GM19452 (cell line): ENCODE measurements around the gene DOLPP1.
"Not testable (repeated sequence)": the region's sequence is repeated elsewhere in the genome, so short reads cannot be mapped to it uniquely, and the experiment has no call there.

Experiments
- ATAC-seq: cut with Tn5 transposase; IDR thresholded peaks from one replicate; pipeline ENCODE4 v1.9.1; 2021; ENCODE audit not compliant: unreplicated experiment

DOLPP1 gene

DNA sequence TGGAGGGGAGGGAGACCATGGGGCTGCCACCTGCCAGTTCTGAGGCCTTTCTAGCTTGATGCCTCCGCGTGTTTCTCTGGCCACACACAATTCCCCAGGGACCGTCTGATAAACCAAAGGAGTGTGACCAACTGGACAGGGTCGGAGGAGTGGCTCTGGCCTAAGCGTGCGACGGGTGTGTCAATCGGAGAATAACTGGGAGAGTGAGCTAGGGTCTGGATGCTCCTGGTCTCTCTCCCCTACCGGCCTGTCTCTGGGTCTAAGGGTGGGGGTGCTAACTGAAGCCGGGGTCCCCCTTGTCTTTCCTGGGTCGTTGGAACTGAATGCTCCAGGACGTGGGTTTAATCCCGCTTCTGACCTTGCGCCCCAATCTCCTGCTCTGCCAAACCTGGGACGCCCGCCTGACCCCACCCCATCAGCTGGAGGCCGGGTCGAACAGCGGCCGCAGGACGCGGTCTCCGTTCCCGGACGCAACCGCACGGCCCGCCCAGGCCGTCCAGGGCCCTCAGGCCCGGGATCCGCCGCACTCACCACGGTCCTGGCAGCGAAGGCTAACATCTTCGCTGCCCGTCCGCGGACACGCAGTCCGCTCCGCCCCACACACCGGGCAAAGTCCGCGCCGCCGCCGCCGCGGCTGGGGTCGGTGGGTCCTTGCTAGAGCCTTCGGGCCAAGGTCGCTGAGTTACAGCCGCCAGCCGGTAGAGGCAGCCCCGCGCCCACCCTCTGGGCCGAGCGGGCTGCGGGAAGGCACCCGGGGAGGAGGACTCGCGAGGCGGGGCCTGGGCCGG, 29.2 kb downstream of the DOLPP1 start:
- ATAC-seq, result peak; percentile 35

DNA sequence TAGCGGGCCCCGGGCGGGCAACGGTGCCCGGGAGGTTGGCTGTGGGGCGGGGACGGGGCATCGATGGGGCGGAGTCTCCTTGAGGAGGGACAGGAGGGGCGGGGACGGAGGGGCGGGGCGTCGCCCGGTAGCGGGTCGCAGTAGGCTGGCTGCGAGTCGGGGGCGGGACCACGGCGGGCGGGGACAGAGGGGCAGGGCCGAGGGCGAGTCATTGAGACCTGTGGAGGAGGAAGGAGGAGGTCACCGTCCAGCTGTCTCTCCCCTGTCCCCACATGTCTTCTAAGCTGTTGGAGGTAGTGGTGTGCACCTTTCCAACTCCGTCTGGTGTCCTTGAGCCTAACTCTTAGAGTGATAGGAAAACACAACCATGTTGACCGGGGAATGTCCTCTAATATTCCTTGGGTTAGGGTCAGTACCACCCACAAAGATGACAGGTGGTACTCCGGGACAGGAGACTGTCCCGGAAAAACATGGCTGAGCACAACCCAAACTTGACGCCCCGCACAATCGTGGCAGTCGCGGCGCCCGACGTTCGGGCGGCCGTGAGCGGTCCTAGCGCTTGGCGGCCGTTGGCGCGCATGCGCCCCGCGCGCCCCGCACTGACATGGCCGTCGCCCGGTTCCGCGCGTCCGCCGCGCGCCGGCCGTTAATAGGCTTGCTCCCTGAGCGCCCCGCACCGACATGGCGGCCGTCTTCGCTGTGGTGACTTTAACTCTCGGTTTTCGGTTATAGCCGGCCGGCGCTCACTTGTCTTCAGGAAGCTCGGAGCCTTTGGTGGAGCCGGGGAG, 30.0 kb downstream of the DOLPP1 start, which contains the start of the genes CRAT and PTPA:
Gene CRAT (minus strand): TSS at position 54 of the 788 bp plus-strand sequence. CDS start 284 bp downstream, outside the sequence.
Gene PTPA (plus strand): TSS at position 676 of the 788 bp plus-strand sequence. CDS start 186 bp downstream, outside the sequence.
- peak; percentile 87 for ATAC-seq

DNA sequence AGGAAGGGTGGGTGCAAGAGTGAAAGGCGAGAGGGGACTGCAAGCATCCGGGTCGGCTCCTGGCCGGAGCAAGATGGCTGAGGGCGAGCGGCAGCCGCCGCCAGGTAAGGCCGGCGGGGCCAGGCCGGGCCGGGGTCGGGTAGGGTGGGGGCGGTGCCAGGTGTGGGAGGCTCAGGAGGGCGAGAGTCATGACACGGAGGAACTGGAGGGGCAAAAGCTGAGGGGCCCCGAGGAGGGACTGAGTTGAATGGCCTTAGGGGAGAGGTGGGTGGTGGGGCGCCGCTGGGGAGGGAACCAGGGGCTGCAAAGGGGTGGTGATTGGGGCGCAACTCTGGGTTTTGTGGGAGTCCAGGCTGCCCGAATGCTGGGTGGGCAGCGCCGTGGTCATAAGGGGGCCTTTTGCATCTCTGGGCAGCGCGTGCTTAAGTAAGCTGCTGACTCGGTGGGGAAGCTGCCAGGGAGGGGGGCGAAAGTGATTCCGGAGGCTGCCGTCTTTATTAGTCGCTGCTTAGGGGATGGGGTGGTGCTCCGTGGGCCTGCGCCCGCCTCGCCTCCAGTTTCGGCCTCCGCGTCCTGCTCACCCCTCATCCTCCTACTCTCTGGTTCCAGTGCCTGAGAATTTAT, 30.7 kb downstream of the DOLPP1 start:
- ATAC-seq, result peak; percentile 35

DNA sequence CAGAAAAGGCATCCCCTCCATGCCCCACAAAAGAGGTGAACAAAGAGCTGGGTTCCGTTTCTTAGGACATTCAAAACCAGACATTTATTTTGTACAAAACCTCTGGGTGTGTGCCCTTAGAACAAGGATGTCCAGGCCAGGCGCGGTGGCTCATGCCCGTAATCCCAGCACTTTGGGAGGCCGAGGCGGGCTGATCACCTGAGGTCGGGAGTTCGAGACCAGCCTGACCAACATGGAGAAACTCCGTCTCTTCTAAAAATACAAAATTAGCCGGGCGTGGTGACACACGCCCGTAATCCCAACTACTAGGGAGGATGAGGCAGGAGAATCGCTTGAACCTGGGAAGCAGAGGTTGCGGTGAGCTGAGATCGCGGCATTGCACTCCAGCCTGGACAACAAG, 31.6 kb downstream of the DOLPP1 start:
- ATAC-seq, result not testable (repeated sequence)

DNA sequence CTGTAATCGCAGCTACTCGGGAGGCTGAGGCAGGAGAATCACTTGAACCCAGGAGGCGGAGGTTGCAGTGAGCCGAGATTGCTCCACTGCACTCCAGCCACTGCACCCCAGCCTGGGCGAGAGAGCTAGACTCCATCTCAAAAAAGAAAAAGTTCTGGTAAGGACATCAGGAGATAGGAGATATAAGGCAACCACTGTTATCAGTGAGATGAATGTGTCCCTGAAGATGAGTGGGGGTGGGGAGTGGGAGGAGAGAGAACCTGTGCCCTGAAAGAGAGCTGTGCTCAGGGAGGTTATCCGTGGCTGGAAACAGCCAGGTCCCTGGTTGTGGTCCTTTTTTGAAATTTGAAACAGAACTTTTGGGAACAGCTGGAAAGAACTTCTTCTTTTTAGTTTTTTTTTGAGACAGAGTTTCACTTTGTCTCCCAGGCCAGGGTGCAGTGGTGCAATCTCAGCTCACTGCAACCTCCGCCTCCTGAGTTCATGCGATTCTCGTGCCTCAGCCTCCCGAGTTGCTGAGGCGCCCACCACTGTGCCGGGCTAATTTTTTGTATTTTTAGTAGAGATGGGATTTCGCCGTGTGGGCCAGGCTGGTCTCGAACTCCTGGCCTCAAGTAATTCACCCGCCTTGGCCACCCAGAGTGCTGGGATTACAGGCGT, 32.9 kb downstream of the DOLPP1 start:
- no peak for ATAC-seq

DNA sequence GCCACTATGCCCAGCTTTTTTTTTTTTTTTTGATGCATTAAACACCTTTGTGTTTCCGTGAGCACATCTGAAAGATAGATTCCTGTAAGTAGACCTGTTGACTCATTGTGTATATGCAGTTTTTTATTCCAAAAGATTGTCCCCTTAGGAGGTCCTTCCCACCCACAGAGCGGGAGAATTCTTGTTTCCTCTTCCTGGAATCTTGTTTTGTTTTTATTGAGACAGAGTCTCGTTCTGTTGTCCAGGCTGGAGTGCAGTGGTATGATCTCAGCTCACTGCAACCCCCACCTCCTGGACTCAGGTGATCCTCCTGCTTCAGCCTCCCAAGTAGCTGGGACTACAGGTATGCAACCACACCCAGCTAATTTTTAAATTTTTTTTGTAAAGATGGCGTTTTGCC, 37.9 kb downstream of the DOLPP1 start:
- ATAC-seq, result no peak

DNA sequence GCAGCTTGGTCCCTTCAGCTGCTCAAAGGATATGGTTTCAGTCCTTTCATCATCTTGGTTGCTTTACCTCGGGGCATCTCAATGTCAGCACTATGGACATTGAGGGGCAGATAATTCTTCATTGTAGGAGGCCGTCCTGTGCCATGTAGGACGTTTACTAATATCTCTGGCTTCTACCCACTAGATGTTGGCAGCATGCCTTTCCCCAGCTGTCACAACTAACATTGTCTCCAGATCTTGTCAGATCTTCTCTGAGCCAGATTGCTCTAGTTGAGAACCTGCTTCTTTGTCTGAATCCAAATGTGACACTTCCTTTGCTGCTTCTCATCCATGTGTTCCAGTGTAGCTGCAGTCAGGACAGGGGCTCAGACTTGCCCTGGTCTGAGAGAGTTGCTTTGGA, 40.6 kb downstream of the DOLPP1 start:
- no peak for ATAC-seq

DNA sequence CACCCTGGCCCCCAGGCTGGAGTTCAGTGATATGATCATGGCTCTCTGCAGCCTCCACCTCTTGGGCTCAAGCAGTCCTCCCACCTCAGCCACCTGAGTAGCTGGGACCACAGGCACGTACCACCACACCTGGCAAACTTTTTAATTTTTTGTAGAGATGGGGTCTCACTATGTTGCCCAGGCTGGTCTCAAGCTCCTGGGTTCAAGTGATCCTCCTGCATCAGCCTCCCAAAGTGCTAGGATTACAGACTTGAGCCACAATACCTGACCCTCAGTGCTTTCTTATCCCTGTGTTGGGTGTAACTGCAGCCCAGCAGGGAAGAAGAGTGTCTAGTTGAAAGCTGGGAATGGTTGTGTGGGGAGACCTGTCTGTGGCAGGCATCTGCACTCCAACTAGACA, 41.2 kb downstream of the DOLPP1 start:
- ATAC-seq, result no peak

DNA sequence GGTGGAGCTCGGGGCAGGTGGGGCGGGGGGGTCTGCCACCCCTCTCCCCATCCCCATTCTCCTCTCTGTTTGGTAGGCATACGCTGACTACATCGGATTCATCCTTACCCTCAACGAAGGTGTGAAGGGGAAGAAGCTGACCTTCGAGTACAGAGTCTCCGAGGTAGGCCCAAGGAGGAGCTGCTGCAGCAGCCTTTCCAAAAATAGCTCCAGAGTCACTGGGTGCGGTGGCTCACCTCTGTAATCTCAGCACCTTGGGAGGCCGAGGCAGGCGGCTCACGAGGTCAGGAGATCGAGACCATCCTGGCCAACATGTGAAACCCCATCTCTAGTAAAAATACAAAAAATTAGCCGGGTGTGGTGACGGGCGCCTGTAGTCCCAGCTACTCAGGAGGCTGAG, 42.1 kb downstream of the DOLPP1 start:
- not testable (repeated sequence) for ATAC-seq

DNA sequence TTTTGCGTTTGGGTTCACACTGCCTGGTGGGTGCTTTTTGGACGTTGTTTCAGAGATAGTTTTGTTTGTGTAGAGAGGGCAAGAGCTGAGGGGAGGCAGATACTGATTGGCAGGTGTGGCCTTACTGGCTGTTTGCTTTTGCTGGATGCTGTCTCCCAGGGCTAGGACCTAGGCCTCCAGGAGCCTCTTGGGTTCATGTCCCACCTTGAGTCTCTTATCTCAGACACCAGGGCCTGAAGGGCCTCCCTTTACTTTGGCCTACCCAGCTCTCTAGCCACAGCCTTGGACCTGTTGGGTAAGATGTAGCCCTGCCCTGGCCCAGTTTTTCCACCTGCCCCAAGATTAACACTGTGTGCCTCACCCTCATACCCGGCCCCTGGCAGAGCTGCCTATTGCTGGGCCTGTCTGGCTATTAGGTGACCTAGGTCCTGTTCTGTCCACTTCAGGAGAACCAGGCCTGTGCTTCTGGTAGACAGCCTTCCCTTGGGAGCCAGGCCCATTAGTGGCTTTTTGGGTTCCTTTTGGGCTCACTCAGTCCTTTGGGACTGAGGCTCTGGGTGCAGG, 43.7 kb downstream of the DOLPP1 start:
- ATAC-seq, result no peak

DNA sequence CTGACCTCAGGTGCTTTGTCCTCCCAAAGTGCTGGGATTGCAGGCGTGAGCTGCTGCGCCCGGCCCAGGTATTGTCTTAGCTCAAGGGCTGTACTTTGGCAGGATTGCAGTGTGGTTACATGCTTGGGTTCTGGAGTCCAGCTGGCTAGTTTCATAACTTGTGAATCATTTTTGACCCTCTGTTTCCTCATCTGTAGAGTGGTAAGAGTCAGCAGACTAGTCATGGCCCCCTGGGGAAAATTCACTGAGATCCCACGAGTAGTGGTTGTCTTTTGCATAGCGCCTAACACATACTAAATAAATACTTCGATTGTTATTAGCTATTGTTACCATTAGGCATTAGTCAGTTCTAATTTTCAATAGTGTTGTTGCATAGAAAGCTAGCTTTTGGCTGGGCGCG, 44.6 kb downstream of the DOLPP1 start:
- ATAC-seq, result no peak

DNA sequence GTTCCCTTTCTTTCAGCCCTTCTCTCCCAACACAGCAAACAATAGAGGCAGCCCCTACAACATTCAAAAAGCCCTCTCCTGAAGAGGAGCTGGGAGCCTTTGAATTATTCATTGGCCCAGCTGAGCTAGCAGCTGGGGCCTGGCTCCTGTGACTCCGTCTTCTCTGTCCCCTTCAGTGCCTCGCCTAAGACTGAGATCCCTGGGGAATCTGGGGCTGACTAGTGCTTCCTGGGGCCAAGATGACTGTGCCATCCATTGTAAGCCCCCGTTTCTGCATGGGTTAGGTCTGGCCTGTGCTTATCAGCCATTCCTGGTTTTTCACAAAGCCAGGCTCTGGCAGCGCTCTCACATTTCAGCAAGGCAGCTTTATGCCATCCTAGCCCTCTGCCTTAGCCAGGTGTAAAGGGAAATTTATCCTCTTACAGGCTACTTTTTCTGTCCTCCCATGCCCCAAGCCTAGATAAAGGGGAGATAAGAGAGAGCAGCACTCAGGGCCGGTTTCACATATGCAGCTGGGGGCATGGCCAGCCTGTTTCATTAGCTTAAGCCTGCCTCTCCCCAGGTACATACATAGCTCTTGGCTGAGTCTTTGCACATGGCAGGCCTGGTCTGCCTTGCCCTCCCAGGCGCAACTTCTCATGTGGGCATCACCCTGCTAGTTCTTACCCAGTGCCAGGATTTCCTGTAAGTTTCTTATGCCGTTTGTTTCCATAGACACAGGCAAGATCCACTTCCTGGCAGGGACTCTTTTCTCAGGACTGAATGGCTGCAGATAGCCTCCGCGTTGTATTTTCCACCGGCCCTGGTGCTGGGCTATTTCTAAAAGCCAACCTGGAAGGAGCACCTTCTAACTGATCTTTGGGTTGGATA, 46.1 kb downstream of the DOLPP1 start:
- ATAC-seq, result no peak

DNA sequence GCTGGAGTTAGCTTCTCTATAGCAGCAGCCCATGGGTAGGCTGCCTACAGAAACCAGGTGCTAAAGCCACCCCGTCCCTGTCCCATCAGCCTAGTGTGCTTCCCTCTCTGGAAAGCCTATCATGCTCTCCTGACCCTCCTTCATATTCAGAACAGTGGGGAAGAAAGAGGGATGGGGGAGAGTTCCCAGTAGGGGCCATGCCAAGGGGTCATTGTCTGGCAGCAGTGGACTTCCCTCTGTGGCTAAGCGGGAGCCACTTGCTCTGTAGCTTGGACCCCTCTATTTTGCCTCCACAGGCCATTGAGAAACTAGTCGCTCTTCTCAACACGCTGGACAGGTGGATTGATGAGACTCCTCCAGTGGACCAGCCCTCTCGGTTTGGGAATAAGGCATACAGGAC, 47.8 kb downstream of the DOLPP1 start:
- no peak for ATAC-seq

DNA sequence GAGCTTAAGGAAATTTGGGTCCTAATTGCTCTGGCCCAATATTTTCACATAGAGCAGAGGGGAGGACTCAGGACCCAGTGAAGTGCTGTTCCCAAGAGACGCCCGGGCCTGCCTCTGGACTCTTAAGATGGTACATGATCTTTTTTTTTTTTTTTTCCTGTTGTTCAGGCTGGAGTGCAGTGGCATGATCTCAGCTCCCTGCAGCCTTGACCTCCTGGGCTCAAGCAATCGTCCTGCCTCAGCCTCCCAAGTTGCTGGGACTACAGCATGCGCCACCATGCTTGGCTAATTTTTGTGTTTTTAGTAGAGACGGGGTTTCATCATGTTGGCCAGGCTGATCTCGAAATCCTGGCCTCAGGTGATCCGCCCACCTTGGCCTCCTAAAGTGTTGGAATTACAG, 49.4 kb downstream of the DOLPP1 start:
- not testable (repeated sequence) for ATAC-seq

DNA sequence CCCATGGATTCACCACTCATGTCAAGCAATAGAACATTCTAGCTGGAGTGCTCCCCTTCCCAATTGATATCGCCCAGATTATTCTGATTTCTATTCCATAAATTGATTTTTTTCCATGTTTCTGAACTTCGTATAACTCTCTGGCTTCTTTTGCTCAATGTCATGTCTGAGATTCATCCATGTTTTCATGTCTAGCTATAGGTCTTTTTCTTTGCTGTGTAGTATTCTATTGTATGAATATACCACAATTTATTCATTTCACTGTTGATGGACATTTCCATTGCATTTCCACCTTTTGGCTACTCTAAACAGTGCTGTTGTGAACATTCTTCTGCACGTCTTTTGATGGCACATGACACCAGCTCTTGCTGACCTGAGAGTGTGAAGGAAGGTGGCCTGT, 49.9 kb downstream of the DOLPP1 start:
- no peak for ATAC-seq

DNA sequence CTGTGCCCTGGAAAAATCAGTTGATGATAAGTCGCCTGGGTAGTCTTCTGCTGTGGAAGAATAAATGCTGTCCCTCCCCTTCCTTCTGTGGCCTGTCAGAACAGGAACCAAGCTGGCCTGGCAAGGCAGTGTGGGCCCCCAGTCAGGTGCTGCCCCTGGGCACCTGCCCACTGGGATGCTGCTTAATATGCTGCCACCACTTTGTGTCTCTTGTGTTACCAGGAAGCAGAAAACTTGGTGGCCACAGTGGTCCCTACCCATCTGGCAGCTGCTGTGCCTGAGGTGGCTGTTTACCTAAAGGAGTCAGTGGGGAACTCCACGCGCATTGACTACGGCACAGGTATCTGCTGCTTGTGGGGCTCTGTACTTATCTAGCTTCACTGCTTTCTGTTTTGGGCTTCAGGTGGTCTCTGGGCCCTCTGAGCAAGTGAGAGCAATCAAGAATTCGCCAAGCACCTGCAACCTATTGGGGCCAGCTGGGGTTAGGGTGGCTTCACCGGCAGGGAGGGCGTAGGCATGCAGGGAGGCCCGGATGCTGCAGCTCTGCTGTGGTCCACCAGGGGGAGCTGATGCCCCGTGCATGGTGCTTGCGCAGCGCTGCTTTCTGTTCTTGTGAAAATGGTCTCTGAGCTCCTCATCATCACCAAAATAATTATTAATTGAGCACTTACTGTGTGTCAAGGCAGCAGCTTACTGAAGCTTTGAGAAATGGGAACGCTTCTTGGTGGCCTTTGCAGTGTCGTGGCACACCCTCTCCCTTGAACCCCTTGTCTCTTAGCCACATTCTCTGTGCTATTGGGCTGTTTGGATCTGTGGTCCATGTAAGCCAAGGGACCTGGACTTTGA, 50.6 kb downstream of the DOLPP1 start:
- ATAC-seq, result peak; percentile 76

DNA sequence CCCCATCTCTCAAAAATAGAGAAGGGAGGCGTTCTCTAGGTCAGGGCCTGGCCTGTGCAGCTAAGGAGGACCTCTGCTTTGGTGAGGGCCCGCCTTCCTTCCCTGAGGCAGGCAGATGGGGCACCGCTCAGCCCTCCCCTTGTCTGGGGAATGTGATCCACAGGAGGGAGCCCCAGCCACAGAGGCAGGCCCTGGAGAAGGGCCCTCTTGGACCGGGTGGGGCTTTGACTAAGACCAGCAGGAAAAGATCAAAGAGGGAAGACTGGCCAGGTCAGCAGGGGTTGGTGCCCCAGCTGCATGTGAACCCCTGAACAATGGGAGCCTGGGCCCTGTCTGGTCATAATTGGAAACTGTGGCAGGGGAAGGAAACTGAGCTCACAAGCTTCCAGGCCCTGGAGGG, 52.2 kb downstream of the DOLPP1 start:
- no peak for ATAC-seq

DNA sequence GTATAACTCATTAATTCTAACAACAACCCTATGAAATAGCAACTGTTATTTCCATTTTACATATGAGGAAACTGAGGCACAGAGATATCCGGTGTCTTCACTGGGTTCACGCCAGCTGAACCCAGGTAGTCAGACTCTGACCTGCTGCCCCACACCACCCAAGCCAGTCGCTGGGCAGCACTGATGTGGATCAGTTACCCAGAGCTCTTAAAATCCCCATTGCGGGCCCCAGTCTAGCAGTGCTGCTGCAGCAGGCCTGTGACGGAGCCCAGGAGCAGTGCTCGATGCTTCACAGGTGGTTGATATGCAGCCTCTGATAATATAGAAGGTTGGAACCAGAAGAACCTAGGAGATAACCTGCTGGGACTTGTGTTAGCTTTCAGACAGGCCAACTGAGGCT, 54.6 kb downstream of the DOLPP1 start:
- ATAC-seq, result no peak

DNA sequence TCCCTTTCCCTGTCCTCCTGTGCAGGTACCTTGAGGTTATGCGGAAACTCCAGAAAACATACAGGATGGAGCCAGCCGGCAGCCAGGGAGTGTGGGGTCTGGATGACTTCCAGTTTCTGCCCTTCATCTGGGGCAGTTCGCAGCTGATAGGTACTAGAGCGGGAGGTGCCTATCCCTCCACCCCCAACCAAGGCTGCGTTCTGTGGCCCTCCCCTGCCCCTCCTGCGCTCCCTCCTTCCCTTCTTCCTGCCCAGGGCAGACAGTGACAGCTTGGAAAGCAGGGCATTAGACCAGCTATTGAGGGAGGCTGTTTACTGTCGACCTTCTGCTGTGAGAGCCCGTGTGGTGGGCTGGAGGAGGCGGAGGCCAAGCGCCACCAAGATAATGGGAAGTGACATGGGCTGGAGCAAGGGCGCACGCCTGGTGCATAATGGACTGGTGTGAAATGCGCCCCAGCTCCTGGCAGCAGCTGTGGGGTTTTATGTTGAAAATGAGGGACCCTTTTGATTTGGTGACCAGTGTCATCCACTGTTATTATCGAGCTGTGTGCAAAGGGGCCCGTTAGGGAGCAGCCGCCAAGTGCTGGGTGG, 55.6 kb downstream of the DOLPP1 start:
- ATAC-seq, result no peak
